Esophagus squamous epithelium (tissue), 5 donors: ENCODE results near the gene CDC73. TPM values are rescaled to one million over a fixed set of nuclear protein-coding genes. Genes with fewer than 3 reads are reported as not detected.
A peak's percentile ranks its signal among the peaks of the same experiment; 100 is the strongest.

ENCODE experiments used
- DNase-seq: peaks from one replicate; lab custom pipeline; 2025; lab: John Stamatoyannopoulos, UW
- H3K27ac ChIP-seq, 4 donors: fragments of 200-600 bp; sonication (generic); one replicate each; pipeline ENCODE4 v1.5.1; 2016 to 2019; ENCODE audit warnings: mild to moderate bottlenecking in 1 of 4
- H3K27me3 ChIP-seq, 4 donors: fragments of 200-600 bp; sonication (generic); 1 replicate in 3 of 4; 2 replicates in 1 of 4; pipeline versions ENCODE4 v1.5.1 to v1.6.0; 2017 to 2021; ENCODE audit warnings: antibody characterized with exemption in 1 of 4
- H3K36me3 ChIP-seq, 3 donors: fragments of 200-600 bp; sonication (generic); one replicate each; pipeline ENCODE4 v1.5.1; 2016 to 2019
- H3K4me1 ChIP-seq, 3 donors: fragments of 200-600 bp; sonication (generic); one replicate each; pipeline ENCODE4 v1.5.1; 2017 to 2019
- H3K4me3 ChIP-seq, 4 donors: fragments of 200-600 bp; sonication (generic); 1 replicate in 3 of 4; 2 replicates in 1 of 4; pipeline ENCODE4 v1.5.1; 2016 to 2019; ENCODE audit warnings: mild to moderate bottlenecking in 2 of 4, moderate library complexity in 1 of 4
- H3K9me3 ChIP-seq, 3 donors: fragments of 200-600 bp; sonication (generic); one replicate each; pipeline ENCODE4 v1.5.1; 2016 to 2019
- POLR2A ChIP-seq, 4 donors: fragments of 450-650 bp; IDR thresholded peaks; one replicate each; pipeline ENCODE4 v1.6.1; 2017; ENCODE audit warnings: antibody characterized with exemption in 4 of 4, mild to moderate bottlenecking in 4 of 4, moderate library complexity in 3 of 4
- WGBS, 2 donors: methylation state at CpG; one replicate each; pipeline ENCODE4 v1.1.5; 2018; 5-methylcytosine and 5-hydroxymethylcytosine counted together
- intact Hi-C: fragments of 100-400 bp; cut with DNase I; formaldehyde crosslinking; loops from one replicate; pipeline ENCODE4 v1.15.0; 2022
- total RNA-seq, 4 donors: library from RNA; depleted of rRNA; stranded (reverse); fragments of >200 nt; gene quantifications; one replicate each; pipeline ENCODE4 v1.1.0, GENCODE V29; 2016
- TF ChIP-seq, protein P1 (sequence below), 6 experiments: fragments of 450-650 bp in 4 of 6; fragments of 200-600 bp in 2 of 6; sonication (generic) in 2 of 6; IDR thresholded peaks; one replicate each; pipeline ENCODE4 v1.5.1; 2016 to 2019; ENCODE audit warnings: antibody characterized with exemption in 6 of 6, mild to moderate bottlenecking in 4 of 6, moderate library complexity in 4 of 6
- donor health status: DM: yes; HTN: yes; CAD: no.

The CDC73 gene
- total RNA-seq, 4 donors from 2014 or later = 17.3 to 39.5 (median 26.6) TPM

DNA sequence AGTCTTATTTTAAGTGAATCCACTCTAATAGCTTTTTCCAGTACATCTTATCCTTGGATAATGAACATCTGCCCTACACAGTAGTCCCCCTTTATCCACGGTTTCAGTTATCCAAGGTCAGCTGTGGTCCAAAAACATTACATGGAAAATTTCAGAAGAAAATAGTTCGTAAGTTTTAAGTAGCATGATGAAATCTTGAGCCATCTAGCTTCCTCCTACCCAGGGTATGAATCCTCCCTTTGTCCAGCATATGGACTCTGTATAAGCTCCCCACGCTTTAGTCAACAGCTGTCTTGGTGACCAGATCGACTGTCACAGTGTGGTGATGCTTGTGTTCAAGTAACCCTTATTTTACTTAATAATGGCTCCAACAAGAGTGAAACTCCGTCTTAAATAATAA is 19.2 kb upstream of the CDC73 start:
- 84 to 86% methylated on average over 5 of the region's 5 CpGs for WGBS, 2 donors
- H3K4me3 ChIP-seq = no peak overlapping the region

DNA sequence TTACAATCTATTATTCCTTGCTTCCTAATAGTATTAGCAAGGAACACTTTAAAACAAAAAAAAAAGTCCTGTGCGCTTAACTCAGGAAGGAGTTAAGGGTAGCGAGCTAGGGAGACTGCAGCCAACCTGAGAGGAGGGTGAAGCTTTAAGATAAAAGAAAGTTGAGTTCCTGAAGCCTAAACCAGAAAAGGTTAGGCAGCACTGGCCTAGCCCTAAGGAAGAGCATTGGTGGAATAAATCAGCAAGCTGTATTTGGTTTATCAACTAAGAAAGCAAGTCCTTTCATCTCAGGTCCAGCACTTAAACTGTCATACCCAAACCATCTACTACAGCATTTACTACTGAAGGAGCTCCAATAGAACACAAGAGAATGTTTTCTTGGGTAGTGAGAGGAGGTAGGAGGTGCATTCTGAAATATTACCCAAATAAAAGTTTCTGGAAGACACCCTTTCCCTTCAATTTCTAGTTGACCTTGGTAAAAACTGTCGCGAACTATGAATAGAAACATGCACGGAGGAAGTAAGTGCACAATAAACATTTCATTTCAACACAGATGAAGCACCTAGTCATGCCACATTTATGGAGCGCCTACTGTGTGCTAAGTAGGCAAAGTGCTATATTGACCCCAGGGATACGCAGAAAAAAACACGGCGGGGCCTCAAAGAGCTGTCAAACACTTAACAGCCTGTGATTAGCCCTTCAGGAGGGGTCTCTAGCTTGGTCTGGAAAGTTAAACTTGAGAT is 17.9 kb upstream of the CDC73 start:
- 31 to 40% methylated on average over 6 to 9 of the region's 9 CpGs for WGBS, 2 donors
- no peak for DNase-seq
- Histone ChIP-seq H3K27me3 (no peaks in the 10 kb centered on the region), H3K27ac (peak overlapping the region; percentile 89 to 98 (median 94)), H3K36me3 (peaks cover 0 to 20% (median under 1%) of the 10 kb centered on the region in 3 donors), H3K4me1 (peaks cover 7 to 29% (median 8%) of the 10 kb centered on the region in 3 donors), H3K4me3 (peak overlapping the region; percentile 69 to 88 (median 80)), H3K9me3 (no peaks in the 10 kb centered on the region)
- TF ChIP-seq, protein P1, sequence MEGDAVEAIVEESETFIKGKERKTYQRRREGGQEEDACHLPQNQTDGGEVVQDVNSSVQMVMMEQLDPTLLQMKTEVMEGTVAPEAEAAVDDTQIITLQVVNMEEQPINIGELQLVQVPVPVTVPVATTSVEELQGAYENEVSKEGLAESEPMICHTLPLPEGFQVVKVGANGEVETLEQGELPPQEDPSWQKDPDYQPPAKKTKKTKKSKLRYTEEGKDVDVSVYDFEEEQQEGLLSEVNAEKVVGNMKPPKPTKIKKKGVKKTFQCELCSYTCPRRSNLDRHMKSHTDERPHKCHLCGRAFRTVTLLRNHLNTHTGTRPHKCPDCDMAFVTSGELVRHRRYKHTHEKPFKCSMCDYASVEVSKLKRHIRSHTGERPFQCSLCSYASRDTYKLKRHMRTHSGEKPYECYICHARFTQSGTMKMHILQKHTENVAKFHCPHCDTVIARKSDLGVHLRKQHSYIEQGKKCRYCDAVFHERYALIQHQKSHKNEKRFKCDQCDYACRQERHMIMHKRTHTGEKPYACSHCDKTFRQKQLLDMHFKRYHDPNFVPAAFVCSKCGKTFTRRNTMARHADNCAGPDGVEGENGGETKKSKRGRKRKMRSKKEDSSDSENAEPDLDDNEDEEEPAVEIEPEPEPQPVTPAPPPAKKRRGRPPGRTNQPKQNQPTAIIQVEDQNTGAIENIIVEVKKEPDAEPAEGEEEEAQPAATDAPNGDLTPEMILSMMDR (IDR thresholded peaks at IDR 0.05) = no peak
- TF ChIP-seq POLR2A (IDR thresholded peaks at IDR 0.05) = no peak
- intact Hi-C loops = no loop called here

More for the DNA sequence above, 19.2 kb upstream of the CDC73 start:
- Histone ChIP-seq H3K9me3 (no peaks in the 10 kb centered on the region), H3K36me3 (peaks cover 0 to 33% (median 10%) of the 10 kb centered on the region in 3 donors), H3K4me1 (peaks cover 7 to 29% (median 8%) of the 10 kb centered on the region in 3 donors), H3K27ac (no peak overlapping the region), H3K27me3 (no peaks in the 10 kb centered on the region)
- intact Hi-C loops = no loop called here
- DNase-seq = no peak
- TF ChIP-seq POLR2A (IDR thresholded peaks at IDR 0.05) = no peak
- TF ChIP-seq, protein P1 (IDR thresholded peaks at IDR 0.05) = no peak

DNA sequence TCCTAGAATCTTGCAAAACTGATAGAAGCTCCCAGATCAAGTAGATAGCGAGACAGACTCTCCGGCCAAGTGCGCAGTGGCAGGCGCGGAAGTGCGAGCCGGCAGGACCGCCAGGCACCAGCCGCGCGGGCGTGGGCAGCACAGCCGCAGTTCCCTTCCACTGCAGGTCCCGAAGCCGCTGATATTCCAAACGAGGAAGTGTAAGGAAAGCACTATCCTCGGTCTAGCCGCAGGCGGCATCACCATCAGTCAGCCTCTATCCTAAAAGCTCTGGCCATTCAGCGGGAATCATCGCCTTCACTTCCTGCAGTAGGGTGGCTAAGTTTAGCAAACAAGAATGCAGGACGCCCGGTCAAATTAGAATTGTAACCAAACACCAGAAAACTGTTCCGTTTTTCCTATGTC is 17.3 kb upstream of the CDC73 start:
- peak overlapping the region; percentile 89 to 98 (median 94) for H3K27ac ChIP-seq
- intact Hi-C loops = no loop called here

DNA sequence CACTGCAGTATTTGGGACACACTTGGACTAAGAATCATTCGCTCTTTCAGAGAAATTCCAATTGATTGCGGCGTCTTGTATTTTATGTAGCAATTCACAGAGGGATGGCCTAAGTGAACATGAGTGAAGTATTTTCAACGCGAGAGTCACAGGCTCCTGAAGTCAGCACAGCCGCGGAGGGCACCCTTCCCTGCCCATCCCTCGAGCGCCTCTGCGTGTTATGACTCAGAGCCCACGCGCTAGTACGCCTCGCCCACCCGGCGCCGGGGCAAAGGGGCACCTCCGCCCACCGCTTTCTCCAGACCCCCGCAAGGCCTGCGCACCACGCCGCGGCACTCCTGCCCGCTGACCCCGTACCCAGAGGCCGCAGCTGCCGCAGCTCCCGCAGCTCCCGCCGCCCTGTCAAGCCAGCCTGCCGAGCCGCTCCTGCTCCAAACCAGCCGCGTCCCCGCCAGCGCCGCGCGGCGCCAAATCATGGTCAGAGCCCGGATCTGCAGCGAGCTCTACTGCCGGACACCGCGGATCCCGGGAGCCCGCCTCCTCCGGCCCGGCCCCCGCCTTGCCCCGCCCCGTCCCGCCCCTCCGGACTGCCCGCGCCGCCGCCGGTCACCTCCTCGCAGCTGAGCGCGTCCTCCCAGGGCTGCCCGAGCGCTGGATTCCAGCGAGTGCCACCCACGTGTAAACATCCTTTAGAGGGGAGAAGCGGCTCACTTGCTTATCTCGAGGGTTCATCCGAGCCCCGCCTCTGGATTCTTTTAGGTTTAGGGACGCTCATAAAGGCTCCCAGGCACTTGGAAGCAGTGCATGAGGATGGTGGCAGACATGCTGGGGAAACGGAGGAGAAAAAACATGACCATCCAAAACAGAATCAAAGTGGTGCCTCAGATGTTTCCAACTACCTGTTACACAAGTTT is 16.7 kb upstream of the CDC73 start, which contains the start of gene GLRX2:
Gene GLRX2, minus strand, starts transcription at position 508 of the 914 bp plus-strand sequence. Its CDS starts 32 bp downstream, at position 476.
- Histone ChIP-seq H3K4me1 (peaks cover 7 to 29% (median 8%) of the 10 kb centered on the region in 3 donors), H3K36me3 (peaks cover 0 to 8% (median 0%) of the 10 kb centered on the region in 3 donors), H3K4me3 (peak within 1 kb of the TSS; percentile 69 to 88 (median 80)), H3K27me3 (no peaks in the 10 kb centered on the region), H3K9me3 (no peaks in the 10 kb centered on the region), H3K27ac (peak within 1 kb of the TSS; percentile 89 to 98 (median 94))
- WGBS, 2 donors = 0 to 1% methylated on average over 3 to 31 of the region's 73 CpGs
- DNase-seq = no peak
- intact Hi-C loops = no loop called here
- TF ChIP-seq POLR2A (IDR thresholded peaks at IDR 0.05) = peak in 3 of 4 donors; percentile 35 to 85 (median 78)
- TF ChIP-seq, protein P1 (IDR thresholded peaks at IDR 0.05) = peak in 1 of 6 experiments; percentile 11

More for the DNA sequence above, 17.3 kb upstream of the CDC73 start:
- 0 to 1% methylated on average over 7 to 22 of the region's 24 CpGs for WGBS, 2 donors
- Histone ChIP-seq H3K36me3 (peaks cover 0 to 15% (median 0%) of the 10 kb centered on the region in 3 donors), H3K4me1 (peaks cover 7 to 29% (median 8%) of the 10 kb centered on the region in 3 donors), H3K27me3 (no peaks in the 10 kb centered on the region), H3K4me3 (peak overlapping the region; percentile 69 to 88 (median 80)), H3K9me3 (no peaks in the 10 kb centered on the region)
- no peak for DNase-seq
- TF ChIP-seq, protein P1 (IDR thresholded peaks at IDR 0.05) = no peak
- TF ChIP-seq POLR2A (IDR thresholded peaks at IDR 0.05) = no peak
